Skin epidermis (tissue), 12 donors: ENCODE measurements around the gene PIAS2.
"Not testable (repeated sequence)": the region's sequence is repeated elsewhere in the genome, so short reads cannot be mapped to it uniquely, and the experiment has no call there.

Experiments used
- H3K27ac ChIP-seq, 21 experiments: fragments of 200-600 bp; sonication (generic) in 11 of 21; one replicate each; pipeline ENCODE4 v1.5.0; 2020; ENCODE audit warnings: mild to moderate bottlenecking in 3 of 21, inconsistent platforms in 2 of 21, moderate library complexity in 2 of 21
- H3K4me3 ChIP-seq, 7 experiments: fragments of 200-600 bp; sonication (generic) in 2 of 7; one replicate each; pipeline ENCODE4 v1.5.0; 2020; ENCODE audit warnings: inconsistent platforms in 2 of 7, mild to moderate bottlenecking in 2 of 7, moderate library complexity in 1 of 7

PIAS2 gene

GRCh38 chr18:46842583-46842982, 74.7 kb downstream of the PIAS2 start:
- Histone ChIP-seq H3K4me3 (no peak overlapping the region), H3K27ac (no peak overlapping the region)

DNA sequence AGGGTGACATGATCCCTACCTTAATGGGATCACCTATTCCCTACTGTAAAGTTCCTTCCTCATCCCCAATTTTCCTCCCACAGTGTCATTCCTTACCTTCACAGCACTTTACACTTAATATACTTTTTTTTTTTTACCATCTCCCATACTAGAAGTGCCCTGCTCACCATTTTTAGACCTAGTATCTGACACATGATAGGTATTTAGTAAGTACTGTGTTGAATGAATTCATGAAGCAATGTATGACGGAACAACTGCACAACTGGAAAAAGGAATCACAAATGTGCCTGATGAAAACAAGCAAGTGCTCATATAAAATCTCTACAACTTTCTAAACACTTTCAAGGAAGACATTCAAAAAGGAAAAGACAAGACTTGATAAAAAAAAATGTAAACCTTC, 83.4 kb downstream of the PIAS2 start:
- H3K4me3 ChIP-seq, result no peak overlapping the region
- H3K27ac ChIP-seq, result no peak overlapping the region

DNA sequence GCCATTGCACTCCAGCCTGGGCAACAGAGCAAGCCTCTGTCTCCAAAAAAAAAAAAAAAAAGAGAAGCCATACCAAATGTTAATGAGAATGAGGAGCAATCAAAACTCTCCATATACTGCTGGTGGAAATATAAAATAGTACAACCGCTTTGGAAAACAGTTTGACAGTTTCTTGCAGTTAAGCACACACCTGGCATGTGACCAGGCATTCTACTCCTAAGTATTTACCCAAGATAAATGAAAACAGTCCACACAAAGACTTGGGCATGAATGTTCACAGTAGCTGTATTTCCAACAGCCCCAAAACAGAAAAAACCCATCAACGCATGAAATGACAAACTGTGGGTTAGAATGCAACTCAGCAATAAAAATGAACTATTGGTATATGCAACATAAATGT, 84.5 kb downstream of the PIAS2 start:
- no peak overlapping the region for H3K4me3 ChIP-seq
- no peak overlapping the region for H3K27ac ChIP-seq

DNA sequence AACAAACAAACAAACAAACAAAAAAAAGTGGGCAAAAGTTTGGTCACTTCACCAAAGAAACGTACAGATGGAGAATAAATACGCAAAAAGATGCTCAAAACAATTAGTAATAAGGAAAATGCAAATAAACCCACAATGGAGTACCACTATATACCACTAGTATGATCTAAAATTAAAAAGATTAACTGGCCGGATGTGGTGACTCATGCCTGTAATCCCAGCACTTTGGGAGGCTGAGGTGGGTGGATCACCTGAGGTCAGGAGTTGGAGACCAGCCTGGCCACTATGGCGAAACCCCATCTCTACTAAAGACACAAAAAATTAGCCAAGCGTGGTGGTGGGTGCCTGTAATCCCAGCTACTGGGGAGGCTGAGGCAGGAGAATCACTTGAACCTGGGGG, 84.9 kb downstream of the PIAS2 start:
- not testable (repeated sequence) for H3K4me3 ChIP-seq

DNA sequence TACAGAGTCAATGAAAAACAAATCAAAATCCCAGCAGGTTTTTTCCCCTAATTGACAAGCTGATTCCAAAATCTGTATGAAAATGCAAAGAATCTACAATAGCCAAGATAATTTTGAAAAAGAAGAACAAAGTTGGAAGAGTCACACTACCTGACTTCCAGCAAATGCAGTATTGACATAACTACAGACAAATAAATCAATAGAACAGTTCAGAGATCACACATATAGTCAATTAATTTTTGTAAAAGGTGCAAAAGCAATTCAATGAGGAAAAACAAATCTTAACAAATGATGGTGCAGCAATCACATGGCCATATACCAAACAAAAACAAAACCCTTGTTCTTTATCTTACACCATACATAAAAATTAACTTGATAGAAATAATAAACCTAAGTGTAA, 85.9 kb downstream of the PIAS2 start:
- H3K4me3 ChIP-seq, result no peak overlapping the region
- H3K27ac ChIP-seq, result no peak overlapping the region

More for the DNA sequence above, 84.9 kb downstream of the PIAS2 start:
- H3K27ac ChIP-seq, result not testable (repeated sequence)

- no peak overlapping the region for H3K4me3 ChIP-seq
- H3K27ac ChIP-seq, result no peak overlapping the region
Observed at GRCh38 chr18:46830633-46831032, 86.7 kb downstream of the PIAS2 start.

- H3K27ac ChIP-seq, result no peak overlapping the region
- H3K4me3 ChIP-seq, result no peak overlapping the region
Observed at GRCh38 chr18:46829947-46830346, 87.4 kb downstream of the PIAS2 start.

- H3K27ac ChIP-seq, result no peak overlapping the region
- no peak overlapping the region for H3K4me3 ChIP-seq
Observed at GRCh38 chr18:46829531-46829930, 87.8 kb downstream of the PIAS2 start.

DNA sequence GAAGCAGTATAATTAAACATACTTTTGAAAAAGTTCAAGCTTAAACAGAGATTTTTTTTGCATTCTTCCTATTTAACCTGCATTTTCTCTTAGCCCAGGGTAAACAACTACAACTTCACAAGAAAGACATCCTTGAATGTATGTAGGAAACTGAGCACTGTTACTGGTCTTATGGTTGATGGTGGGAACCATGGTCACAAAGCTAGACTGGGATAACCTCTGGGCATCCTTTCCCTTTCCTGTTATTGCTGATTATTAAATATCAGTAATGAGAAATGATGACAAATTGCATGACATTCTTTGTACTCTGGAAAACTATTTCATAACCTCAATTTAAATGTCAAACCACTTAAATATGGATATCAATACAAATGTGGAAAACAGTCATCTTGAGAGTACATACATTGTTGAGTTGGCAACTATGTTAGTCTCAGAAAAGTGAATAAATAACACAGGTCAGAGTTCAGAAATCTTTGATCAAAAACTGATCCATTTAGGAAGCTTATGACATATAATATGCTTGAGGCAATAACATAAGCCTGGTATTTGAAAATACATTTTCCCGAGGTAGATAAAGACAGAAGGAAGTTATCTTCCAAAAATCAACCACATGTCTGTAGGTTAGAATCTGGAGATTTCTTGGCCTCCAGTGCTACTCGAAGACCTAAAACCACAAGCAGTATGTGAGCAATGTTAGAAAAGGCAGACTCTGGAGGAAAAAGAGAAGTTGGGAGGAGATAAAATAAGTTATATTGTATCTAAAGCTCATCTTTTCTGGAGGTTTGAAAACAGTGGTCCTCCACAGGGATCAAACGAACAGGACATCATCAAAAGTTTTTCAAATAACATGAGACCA, 95.2 kb downstream of the PIAS2 start:
- Histone ChIP-seq H3K27ac (no peak overlapping the region), H3K4me3 (no peak overlapping the region)

DNA sequence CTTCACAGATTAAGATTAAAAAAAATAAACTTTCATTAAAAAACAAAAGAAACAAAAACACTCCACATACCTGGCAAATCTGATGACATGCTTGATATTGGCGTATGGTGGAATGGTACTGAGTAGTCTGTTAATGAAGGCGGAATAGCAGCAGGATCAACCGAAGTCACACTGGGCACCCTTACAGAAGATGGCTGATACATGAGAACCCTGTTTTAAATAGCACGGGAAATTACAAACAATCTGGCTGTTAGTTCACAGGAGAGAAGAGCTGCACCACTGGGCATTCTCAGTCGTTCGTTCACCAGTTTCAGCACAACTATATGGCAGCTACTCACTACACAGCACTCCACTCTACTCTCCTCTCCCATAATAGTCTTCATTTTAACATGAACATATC, 96.4 kb downstream of the PIAS2 start:
- Histone ChIP-seq H3K4me3 (no peak overlapping the region), H3K27ac (no peak overlapping the region)

DNA sequence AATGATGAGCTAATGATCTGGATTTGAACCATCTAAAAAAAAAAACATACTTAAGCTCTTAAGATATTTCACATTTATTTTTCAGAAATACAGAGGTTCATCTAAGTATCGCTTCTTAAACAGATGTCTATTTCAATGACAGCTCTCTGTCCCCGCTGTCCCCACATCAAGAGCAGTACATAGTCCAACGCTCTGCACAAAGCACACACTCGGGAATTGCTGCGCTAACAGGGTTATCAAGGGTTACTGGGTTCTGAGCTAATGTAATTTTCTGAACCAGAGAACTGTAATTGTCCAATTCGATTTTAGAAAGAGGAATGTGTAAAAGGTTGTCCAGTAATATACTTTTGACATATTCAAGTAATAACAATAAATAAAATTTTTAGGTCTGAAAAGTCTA, 101.6 kb downstream of the PIAS2 start:
- no peak overlapping the region for H3K4me3 ChIP-seq

GRCh38 chr18:46814399-46814798, 102.9 kb downstream of the PIAS2 start:
- no peak overlapping the region for H3K27ac ChIP-seq

More for the DNA sequence above, 101.6 kb downstream of the PIAS2 start:
- H3K27ac ChIP-seq, result no peak overlapping the region

DNA sequence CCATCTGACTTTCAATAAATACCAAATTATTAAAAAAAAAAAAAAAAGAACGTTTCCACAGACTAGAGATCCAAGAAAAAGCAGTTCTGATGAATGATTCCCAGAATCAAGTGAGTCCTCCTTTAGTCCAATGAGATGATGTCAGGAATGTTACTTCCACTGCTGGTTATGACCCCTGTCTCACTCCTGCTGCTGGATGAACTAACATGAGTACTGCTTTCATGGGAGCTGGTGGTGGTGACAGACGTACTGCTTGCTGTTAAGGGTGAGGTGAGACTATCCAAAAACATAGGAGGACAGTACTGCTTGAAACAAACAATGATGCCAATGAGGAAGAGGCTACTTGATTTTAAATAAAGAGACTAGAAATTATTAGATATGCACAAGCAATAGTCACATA, 105.0 kb downstream of the PIAS2 start:
- Histone ChIP-seq H3K4me3 (no peak overlapping the region), H3K27ac (no peak overlapping the region)

More at GRCh38 chr18:46814399-46814798, 102.9 kb downstream of the PIAS2 start:
- H3K4me3 ChIP-seq, result no peak overlapping the region

- H3K4me3 ChIP-seq, result no peak overlapping the region
- H3K27ac ChIP-seq, result no peak overlapping the region
Observed at GRCh38 chr18:46810481-46811000, 106.8 kb downstream of the PIAS2 start.

GRCh38 chr18:46809145-46809544, 108.2 kb downstream of the PIAS2 start:
- Histone ChIP-seq H3K27ac (no peak overlapping the region), H3K4me3 (no peak overlapping the region)

DNA sequence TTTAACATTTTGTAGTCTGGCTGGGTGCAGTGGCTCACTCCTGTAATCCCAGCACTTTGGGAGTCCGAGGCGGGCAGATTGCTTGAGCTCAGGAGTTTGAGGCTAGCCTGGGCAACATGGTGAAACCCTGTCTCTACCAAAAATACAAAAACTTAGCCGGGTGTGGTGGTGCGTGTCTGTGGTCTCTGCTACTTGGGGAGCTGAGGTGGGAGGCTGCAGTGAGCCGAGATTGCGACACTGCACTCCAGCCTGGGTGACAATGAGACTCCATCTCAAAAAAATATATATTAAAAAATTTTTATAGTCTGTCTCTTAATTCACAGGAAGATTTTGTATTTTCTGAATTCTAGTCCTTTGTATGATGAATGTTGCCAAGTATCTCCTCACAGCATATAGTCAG, 121.4 kb downstream of the PIAS2 start:
- H3K4me3 ChIP-seq, H3K27ac ChIP-seq: not testable (repeated sequence)

GRCh38 chr18:46794607-46795006, 122.7 kb downstream of the PIAS2 start:
- Histone ChIP-seq H3K27ac (no peak overlapping the region), H3K4me3 (no peak overlapping the region)

DNA sequence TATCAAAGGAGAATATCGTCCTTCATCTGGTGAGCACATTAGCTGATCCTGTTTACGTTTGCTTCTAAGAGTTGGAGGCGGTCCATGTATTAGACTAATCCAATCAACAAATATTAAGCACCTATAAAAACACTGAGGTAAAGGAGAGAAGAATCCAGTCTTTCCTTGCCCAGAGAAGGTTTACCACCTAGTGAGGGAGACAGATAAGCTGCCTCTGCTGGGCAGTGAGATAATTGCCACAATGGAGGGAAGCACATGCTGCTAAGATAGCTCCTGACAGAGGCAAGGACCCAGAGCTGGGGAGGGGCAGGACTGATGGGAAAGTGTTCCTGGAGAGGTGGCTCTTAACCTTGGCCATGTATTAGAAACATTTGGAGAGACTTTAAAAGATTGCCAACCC, 123.7 kb downstream of the PIAS2 start:
- Histone ChIP-seq H3K27ac (no peak overlapping the region), H3K4me3 (no peak overlapping the region)

DNA sequence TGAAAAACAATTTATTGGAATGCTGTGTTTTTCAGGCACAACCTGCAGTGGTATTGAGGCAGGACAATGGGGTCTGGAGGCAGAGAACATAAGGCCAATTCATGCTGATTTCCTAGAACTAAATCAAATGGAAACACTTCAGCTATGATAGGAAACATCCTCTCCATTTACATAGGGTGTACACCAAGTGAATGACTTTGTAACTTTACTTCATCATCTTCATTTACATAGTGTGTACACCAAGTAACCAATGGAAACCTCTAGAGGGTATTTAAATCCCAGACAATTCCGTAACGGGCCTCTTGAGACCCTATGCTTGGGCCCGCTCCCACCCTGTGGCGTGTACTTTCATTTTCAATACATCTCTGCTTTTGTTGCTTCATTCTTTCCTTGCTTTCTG, 128.2 kb downstream of the PIAS2 start:
- no peak overlapping the region for H3K4me3 ChIP-seq
- H3K27ac ChIP-seq, result no peak overlapping the region

DNA sequence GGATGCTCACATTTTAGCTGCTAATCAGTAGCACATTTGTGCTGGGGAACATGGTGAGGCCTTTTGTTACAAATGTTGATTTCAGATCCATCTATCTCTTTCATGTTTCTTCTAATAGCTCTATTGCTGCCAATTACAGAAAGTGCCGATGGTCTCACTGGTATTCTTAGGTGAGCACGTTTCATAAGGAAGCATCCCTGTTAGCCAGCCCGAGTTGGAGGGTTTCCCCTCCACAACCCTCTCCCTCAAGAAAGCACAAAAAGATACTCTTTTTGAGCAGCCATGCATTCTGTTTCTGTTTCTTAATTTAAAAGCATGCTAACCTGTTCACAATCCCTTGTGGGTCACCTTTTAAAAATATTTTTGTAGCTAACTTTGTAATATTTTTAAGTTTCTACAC, 129.6 kb downstream of the PIAS2 start:
- no peak overlapping the region for H3K27ac ChIP-seq
- no peak overlapping the region for H3K4me3 ChIP-seq

- no peak overlapping the region for H3K4me3 ChIP-seq
- no peak overlapping the region for H3K27ac ChIP-seq
Observed at GRCh38 chr18:46772357-46772756, 144.9 kb downstream of the PIAS2 start.

DNA sequence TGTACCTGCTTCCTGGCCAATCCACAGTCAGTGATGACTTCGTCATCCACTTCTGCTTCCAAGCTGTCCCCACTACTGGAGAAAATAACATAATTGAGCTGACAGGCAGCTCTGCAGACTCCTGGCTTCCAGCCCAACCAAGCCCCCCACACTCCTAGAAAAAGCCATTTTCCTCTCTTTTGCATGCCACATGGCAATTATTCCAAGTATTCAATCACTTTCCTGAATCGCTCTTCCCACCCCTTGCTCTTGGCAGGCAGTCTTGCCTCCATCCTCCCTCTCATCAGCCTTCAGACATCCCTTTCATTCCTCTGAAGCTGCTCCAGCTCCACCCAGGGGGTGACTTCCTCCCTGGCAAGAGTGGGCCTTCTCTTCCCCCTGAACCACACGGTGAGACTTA, 146.2 kb downstream of the PIAS2 start:
- no peak overlapping the region for H3K4me3 ChIP-seq
- no peak overlapping the region for H3K27ac ChIP-seq
